Coronary artery (tissue), 2 donors: Measurements from ENCODE around the gene RHBDF2.

Source experiments
- DNase-seq: peaks from one replicate; pipeline ENCODE4 v3.0.0-alpha.2; 2017; ENCODE audit warnings: low spot score
- H3K27ac ChIP-seq, 2 donors: fragments of 200-600 bp; sonication (generic); one replicate each; pipeline ENCODE4 v1.5.1; 2016 to 2019
- H3K4me3 ChIP-seq: fragments of 200-600 bp; sonication (generic); 2 replicates; pipeline ENCODE4 v1.5.1; 2016; ENCODE audit warnings: mild to moderate bottlenecking, moderate library complexity
- TF ChIP-seq, protein P1 (sequence below): fragments of 200-600 bp; sonication (generic); IDR thresholded peaks from one replicate; pipeline ENCODE4 v1.5.1; 2019; ENCODE audit warnings: antibody characterized with exemption

Gene RHBDF2

DNA sequence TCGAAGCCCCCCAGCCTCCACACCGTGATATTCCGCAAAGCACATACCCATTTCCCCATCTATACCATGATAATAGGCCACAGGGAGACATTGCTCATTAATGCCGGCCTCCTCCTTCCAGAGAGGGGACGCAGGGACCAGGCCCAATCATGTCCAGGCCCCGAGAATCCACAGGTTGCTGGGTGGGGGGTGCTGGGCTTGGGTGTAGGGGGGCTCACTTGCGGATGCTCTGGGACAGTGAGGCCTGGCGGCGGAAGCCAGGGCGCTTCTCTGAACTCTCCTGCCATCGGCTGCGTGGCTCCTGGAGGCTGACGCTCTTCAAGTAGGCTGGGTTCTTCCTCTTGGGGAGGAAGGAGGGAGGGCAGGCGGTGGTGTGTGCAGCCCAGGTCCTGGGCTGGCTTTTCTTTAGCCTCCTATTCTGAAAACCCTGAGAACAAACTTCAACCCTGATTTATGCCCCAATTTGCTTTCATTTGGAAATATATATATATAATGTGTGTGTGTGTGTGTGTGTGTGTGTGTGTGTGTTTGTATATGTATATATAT, 21.6 kb downstream of the RHBDF2 start:
- Histone ChIP-seq H3K27ac (no peak overlapping the region), H3K4me3 (no peak overlapping the region)
- no peak for DNase-seq
- TF ChIP-seq, protein P1, sequence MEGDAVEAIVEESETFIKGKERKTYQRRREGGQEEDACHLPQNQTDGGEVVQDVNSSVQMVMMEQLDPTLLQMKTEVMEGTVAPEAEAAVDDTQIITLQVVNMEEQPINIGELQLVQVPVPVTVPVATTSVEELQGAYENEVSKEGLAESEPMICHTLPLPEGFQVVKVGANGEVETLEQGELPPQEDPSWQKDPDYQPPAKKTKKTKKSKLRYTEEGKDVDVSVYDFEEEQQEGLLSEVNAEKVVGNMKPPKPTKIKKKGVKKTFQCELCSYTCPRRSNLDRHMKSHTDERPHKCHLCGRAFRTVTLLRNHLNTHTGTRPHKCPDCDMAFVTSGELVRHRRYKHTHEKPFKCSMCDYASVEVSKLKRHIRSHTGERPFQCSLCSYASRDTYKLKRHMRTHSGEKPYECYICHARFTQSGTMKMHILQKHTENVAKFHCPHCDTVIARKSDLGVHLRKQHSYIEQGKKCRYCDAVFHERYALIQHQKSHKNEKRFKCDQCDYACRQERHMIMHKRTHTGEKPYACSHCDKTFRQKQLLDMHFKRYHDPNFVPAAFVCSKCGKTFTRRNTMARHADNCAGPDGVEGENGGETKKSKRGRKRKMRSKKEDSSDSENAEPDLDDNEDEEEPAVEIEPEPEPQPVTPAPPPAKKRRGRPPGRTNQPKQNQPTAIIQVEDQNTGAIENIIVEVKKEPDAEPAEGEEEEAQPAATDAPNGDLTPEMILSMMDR, result no peak

GRCh38 chr17:76478730-76479514, 22.3 kb downstream of the RHBDF2 start:
- Histone ChIP-seq H3K27ac (no peak overlapping the region), H3K4me3 (no peak overlapping the region)
- no peak for DNase-seq
- TF ChIP-seq, protein P1, result no peak

DNA sequence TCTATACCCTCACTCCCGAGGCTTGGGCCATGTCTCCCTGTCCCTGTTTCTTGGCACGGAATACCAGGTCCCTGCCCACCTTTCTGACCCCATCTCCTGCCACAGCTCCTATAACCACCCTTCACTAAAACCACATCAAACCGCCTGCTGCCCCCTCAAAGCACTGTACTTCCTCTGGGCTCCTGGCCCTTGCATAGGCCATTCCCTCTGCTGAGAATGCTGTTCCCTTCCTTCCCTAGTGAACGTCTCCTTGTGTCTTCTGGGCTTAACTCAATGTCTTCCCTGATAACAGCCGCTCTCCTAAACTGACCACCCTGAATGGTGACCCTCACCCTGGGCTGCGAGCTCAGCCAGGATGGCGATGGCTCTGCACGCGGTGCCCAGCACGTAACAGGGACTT, 23.1 kb downstream of the RHBDF2 start:
- no peak for DNase-seq
- Histone ChIP-seq H3K27ac (no peak overlapping the region), H3K4me3 (no peak overlapping the region)
- TF ChIP-seq, protein P1, result no peak

DNA sequence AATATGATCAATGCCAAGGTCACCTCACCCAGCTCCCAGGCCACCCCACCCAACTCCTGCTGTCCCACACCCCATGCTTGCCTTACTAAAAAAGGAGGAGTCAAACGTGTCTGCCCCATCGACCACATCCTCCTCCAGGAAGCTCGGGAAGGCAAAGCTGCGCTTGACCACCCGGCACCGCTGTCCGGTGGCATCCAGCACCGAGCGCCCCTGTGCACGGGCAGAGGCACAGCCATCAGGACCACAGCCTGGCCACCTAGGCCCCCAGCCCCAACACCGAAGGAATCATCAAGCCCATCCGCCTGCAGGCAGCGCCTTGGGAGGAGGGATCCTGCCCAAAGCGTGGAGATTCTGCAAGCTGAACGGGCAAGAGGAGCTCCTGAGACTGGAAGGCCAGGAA, 23.6 kb downstream of the RHBDF2 start:
- H3K4me3 ChIP-seq, result no peak overlapping the region
- no peak overlapping the region for H3K27ac ChIP-seq
- TF ChIP-seq, protein P1, result no peak
- DNase-seq, result no peak

DNA sequence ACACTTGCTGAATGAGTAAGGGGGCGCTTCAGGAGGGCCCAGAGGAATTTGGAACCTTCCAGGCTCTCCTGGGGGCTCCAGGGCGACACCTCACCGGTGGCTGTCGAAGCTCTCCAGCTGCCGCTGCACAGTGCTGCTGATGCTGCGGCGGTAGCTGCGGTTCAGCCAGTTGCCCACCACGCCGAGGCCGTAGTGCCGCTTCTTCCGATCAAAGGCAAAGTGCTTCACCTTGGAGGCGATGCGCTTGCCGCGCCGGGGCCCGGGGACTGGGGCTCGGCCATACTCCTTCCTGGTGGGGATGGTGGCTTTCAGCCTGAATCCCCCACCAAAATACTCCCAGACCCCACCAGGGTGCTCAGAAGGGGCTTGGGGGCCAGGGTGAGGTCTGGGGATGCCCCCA, 24.5 kb downstream of the RHBDF2 start:
- Histone ChIP-seq H3K4me3 (no peak overlapping the region), H3K27ac (no peak overlapping the region)
- TF ChIP-seq, protein P1, result no peak
- no peak for DNase-seq

GRCh38 chr17:76475302-76475701, 25.9 kb downstream of the RHBDF2 start:
- Histone ChIP-seq H3K27ac (no peak overlapping the region), H3K4me3 (no peak overlapping the region)
- DNase-seq, result no peak
- TF ChIP-seq, protein P1, result no peak

DNA sequence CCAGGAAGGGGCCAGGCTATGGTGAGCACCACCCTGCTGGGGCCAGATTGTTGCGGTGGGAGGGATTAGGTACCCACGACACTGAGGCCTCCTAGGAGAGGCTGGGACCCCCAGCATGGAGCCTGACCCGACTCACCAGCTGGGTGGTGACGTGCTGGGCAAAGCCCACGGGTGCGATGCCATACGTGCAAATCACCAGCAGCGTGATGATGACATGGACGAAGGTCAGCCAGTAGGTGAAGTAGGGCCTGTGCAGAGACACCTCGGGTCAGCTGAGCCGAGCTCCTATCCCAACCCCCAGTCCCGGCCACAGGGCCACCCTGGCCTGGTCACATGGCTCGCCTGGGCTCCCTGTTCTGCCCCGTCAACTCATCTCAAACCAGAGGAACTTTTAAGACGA, 26.3 kb downstream of the RHBDF2 start:
- no peak overlapping the region for H3K27ac ChIP-seq
- no peak for DNase-seq
- no peak overlapping the region for H3K4me3 ChIP-seq
- TF ChIP-seq, protein P1, result no peak
